Spleen (tissue), 3 donors: ENCODE data around the gene RANBP3.

ENCODE experiments used
- POLR2A ChIP-seq, 3 donors: fragments of 450-650 bp; IDR thresholded peaks; one replicate each; pipeline ENCODE4 v1.5.1; 2017; ENCODE audit warnings: antibody characterized with exemption in 3 of 3, mild to moderate bottlenecking in 1 of 3
- POLR2AphosphoS5 ChIP-seq, 3 donors: sonication (generic); formaldehyde crosslinking; IDR thresholded peaks; one replicate each; pipeline ENCODE4 v1.5.1; 2017; ENCODE audit warnings: antibody characterized with exemption in 3 of 3

DNA sequence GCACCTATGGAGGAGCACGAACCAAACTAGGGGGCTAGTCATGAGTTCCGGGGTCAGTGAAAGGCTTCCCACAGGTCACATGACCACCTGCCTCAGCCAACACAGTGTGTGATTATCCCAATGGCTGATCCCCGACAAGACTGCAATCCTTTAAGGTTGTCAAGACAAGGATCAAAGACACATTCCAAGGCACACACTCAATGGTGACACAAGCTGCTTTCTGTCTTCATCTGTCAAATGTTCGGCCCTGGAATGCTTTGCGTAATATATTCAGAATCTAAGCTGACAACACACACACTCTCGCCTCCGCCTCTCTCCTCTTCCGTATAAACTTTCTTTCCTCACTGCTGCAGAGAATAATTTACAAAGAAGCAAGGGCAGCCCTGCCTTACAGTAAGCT is 11.7 kb downstream of the RANBP3 start:
- no peak for TF ChIP-seq POLR2A (IDR thresholded peaks at IDR 0.05)
- peak in 1 of 3 donors; percentile 71 for TF ChIP-seq POLR2AphosphoS5 (IDR thresholded peaks at IDR 0.05)
